ENCODE data around the gene C9orf50. TPM values are rescaled to one million over a fixed set of nuclear protein-coding genes. Genes with fewer than 3 reads are reported as not detected.

Gene C9orf50
- total RNA-seq, 1 donor, result 0.36 TPM

GRCh38 chr9:129631674-129632129 is 10.8 kb upstream of the C9orf50 start:
- Histone ChIP-seq H3K4me3 (ENCODE audit: insufficient read depth, low read length) (peak overlapping the region; percentile 15), H3K27ac (ENCODE audit: low read depth, low read length) (peak overlapping the region; percentile 57), H3K36me3 (ENCODE audit: insufficient read depth, low read length) (peaks cover 45% of the 10 kb centered on the region), H3K4me2 (ENCODE audit: insufficient read depth, low read length) (peak overlapping the region; percentile 13), H3K4me1 (ENCODE audit: insufficient read depth, low read length) (peaks cover 53% of the 10 kb centered on the region), H3K9me3 (ENCODE audit: low read depth, low read length) (no peaks in the 10 kb centered on the region), H2AFZ (ENCODE audit: low read length) (no peak overlapping the region), H3K27me3 (ENCODE audit: insufficient read depth, low read length) (no peaks in the 10 kb centered on the region), H4K20me1 (ENCODE audit: insufficient read depth, low read length) (peaks cover 78% of the 10 kb centered on the region), H3K79me2 (ENCODE audit: insufficient read depth, low read length) (peaks cover 94% of the 10 kb centered on the region)
- DNase-seq (ENCODE audit: insufficient read length, low spot score, missing footprints), result no peak
- TF ChIP-seq, protein P1, sequence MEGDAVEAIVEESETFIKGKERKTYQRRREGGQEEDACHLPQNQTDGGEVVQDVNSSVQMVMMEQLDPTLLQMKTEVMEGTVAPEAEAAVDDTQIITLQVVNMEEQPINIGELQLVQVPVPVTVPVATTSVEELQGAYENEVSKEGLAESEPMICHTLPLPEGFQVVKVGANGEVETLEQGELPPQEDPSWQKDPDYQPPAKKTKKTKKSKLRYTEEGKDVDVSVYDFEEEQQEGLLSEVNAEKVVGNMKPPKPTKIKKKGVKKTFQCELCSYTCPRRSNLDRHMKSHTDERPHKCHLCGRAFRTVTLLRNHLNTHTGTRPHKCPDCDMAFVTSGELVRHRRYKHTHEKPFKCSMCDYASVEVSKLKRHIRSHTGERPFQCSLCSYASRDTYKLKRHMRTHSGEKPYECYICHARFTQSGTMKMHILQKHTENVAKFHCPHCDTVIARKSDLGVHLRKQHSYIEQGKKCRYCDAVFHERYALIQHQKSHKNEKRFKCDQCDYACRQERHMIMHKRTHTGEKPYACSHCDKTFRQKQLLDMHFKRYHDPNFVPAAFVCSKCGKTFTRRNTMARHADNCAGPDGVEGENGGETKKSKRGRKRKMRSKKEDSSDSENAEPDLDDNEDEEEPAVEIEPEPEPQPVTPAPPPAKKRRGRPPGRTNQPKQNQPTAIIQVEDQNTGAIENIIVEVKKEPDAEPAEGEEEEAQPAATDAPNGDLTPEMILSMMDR (IDR thresholded peaks at IDR 0.05; ENCODE audit: extremely low read depth, low read depth, low read length), result no peak

- no peaks in the 10 kb centered on the region for H3K27me3 ChIP-seq (ENCODE audit: insufficient read depth, low read length)
- H3K36me3 ChIP-seq (ENCODE audit: insufficient read depth, low read length), result peaks cover 43% of the 10 kb centered on the region
- H3K4me2 ChIP-seq (ENCODE audit: insufficient read depth, low read length), result peak overlapping the region; percentile 13
- H3K9me3 ChIP-seq (ENCODE audit: low read depth, low read length), result no peaks in the 10 kb centered on the region
- TF ChIP-seq, protein P1 (IDR thresholded peaks at IDR 0.05; ENCODE audit: extremely low read depth, low read depth, low read length), result no peak
- peaks cover 55% of the 10 kb centered on the region for H3K4me1 ChIP-seq (ENCODE audit: insufficient read depth, low read length)
- no peak overlapping the region for H3K4me3 ChIP-seq (ENCODE audit: insufficient read depth, low read length)
- DNase-seq (ENCODE audit: insufficient read length, low spot score, missing footprints), result peak; percentile 89
- H4K20me1 ChIP-seq (ENCODE audit: insufficient read depth, low read length), result peaks cover 78% of the 10 kb centered on the region
- no peak overlapping the region for H2AFZ ChIP-seq (ENCODE audit: low read length)
- peak overlapping the region; percentile 57 for H3K27ac ChIP-seq (ENCODE audit: low read depth, low read length)
- H3K79me2 ChIP-seq (ENCODE audit: insufficient read depth, low read length), result peaks cover 98% of the 10 kb centered on the region
Measured at GRCh38 chr9:129630967-129631673, 10.2 kb upstream of the C9orf50 start.

DNA sequence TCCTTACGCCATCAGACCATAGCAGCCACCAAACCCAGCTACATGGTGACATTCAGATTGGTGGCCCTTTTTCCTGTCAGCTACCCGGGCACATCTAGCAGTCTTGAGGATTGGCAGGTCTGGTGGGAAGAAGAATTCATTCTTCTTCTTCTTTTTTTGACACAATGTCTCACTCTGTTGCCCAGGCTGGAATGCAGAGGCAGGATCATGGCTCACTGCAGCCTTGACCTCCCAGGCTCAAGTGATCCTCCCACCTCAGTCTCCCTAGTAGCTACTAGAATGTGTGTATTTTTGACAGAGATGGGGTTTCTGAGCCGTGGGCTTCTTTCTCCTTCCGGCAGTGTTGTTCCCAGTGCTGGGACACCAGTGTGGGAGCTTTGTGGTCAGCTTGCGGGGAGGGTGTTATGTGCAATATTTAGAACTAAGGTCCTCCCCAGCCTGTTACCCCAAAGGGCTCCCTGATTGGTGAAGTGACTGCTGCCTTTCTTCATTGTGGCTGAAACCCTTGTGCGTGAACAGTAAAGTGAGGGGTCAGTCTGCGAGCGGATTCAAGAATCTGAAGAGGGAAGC is 8.4 kb upstream of the C9orf50 start:
- Histone ChIP-seq H3K27ac (ENCODE audit: low read depth, low read length) (peak overlapping the region; percentile 25), H3K4me3 (ENCODE audit: insufficient read depth, low read length) (no peak overlapping the region), H3K9me3 (ENCODE audit: low read depth, low read length) (no peaks in the 10 kb centered on the region), H3K36me3 (ENCODE audit: insufficient read depth, low read length) (peaks cover 27% of the 10 kb centered on the region), H2AFZ (ENCODE audit: low read length) (no peak overlapping the region), H3K4me1 (ENCODE audit: insufficient read depth, low read length) (peaks cover 65% of the 10 kb centered on the region), H4K20me1 (ENCODE audit: insufficient read depth, low read length) (peaks cover 69% of the 10 kb centered on the region), H3K79me2 (ENCODE audit: insufficient read depth, low read length) (peaks cover 83% of the 10 kb centered on the region), H3K4me2 (ENCODE audit: insufficient read depth, low read length) (peak overlapping the region; percentile 97), H3K27me3 (ENCODE audit: insufficient read depth, low read length) (no peaks in the 10 kb centered on the region)
- no peak for DNase-seq (ENCODE audit: insufficient read length, low spot score, missing footprints)
- TF ChIP-seq, protein P1 (IDR thresholded peaks at IDR 0.05; ENCODE audit: extremely low read depth, low read depth, low read length), result no peak

- DNase-seq (ENCODE audit: insufficient read length, low spot score, missing footprints), result no peak
- H4K20me1 ChIP-seq (ENCODE audit: insufficient read depth, low read length), result peaks cover 65% of the 10 kb centered on the region
- no peak overlapping the region for H2AFZ ChIP-seq (ENCODE audit: low read length)
- no peaks in the 10 kb centered on the region for H3K9me3 ChIP-seq (ENCODE audit: low read depth, low read length)
- H3K4me2 ChIP-seq (ENCODE audit: insufficient read depth, low read length), result peak overlapping the region; percentile 97
- H3K4me3 ChIP-seq (ENCODE audit: insufficient read depth, low read length), result no peak overlapping the region
- H3K4me1 ChIP-seq (ENCODE audit: insufficient read depth, low read length), result peaks cover 70% of the 10 kb centered on the region
- peaks cover 77% of the 10 kb centered on the region for H3K79me2 ChIP-seq (ENCODE audit: insufficient read depth, low read length)
- peaks cover 23% of the 10 kb centered on the region for H3K36me3 ChIP-seq (ENCODE audit: insufficient read depth, low read length)
- H3K27me3 ChIP-seq (ENCODE audit: insufficient read depth, low read length), result no peaks in the 10 kb centered on the region
- peak overlapping the region; percentile 2 for H3K27ac ChIP-seq (ENCODE audit: low read depth, low read length)
- TF ChIP-seq, protein P1 (IDR thresholded peaks at IDR 0.05; ENCODE audit: extremely low read depth, low read depth, low read length), result no peak
Measured at GRCh38 chr9:129628709-129629108, 7.8 kb upstream of the C9orf50 start.
